Measurements from ENCODE around the gene CCDC187. TPM values are rescaled to one million over a fixed set of nuclear protein-coding genes. Genes with fewer than 3 reads are reported as not detected.

CCDC187 gene
- total RNA-seq, 2 donors from 2014 or later = 0.04 to 0.09 TPM

- DNase-seq = no peak
- Mint-ChIP-seq H3K27ac (no peak overlapping the region), H3K4me3 (no peak overlapping the region), H3K27me3 (ENCODE audit: insufficient read depth) (no peaks in the 10 kb centered on the region), H3K4me1 (no peaks in the 10 kb centered on the region), H3K9me3 (peaks cover 6% of the 10 kb centered on the region), H3K36me3 (ENCODE audit: low read depth) (no peaks in the 10 kb centered on the region)
- H3K27me3 ChIP-seq (ENCODE audit: control insufficient read depth, insufficient read depth, low read length, poor library complexity, severe bottlenecking) = no peaks in the 10 kb centered on the region
- no peaks in the 10 kb centered on the region for H3K4me1 ChIP-seq (ENCODE audit: control insufficient read depth, insufficient read depth, low read length)
- no peaks in the 10 kb centered on the region for H3K36me3 ChIP-seq (ENCODE audit: control insufficient read depth, insufficient read depth, low read length)
- TF ChIP-seq CTCF (conservative IDR thresholded peaks at IDR 0.05) = no peak
- no peak overlapping the region for H3K4me3 ChIP-seq (ENCODE audit: low read length)
- H3K9ac ChIP-seq (ENCODE audit: extremely low read depth, low read length, poor library complexity, severe bottlenecking) = no peak overlapping the region
- peaks cover 4% of the 10 kb centered on the region for H3K9me3 ChIP-seq (ENCODE audit: control insufficient read depth, low read length)
- WGBS, 2 experiments (ENCODE audit: insufficient coverage in 1 of 2, insufficient read length in 1 of 2) = 89 to 93% methylated on average over 2 to 5 of the region's 5 CpGs
- H3K27ac ChIP-seq (ENCODE audit: low read depth, low read length) = no peak overlapping the region
These were observed 5.9 kb upstream of the CCDC187 start for GRCh38 chr9:136309806-136310220.

GRCh38 chr9:136309101-136309801, 5.4 kb upstream of the CCDC187 start:
- DNase-seq = no peak
- Histone ChIP-seq H3K9ac (ENCODE audit: extremely low read depth, low read length, poor library complexity, severe bottlenecking) (no peak overlapping the region), H3K4me3 (ENCODE audit: low read length) (no peak overlapping the region), H3K36me3 (ENCODE audit: control insufficient read depth, insufficient read depth, low read length) (no peaks in the 10 kb centered on the region), H3K27me3 (ENCODE audit: control insufficient read depth, insufficient read depth, low read length, poor library complexity, severe bottlenecking) (no peaks in the 10 kb centered on the region), H3K27ac (ENCODE audit: low read depth, low read length) (no peak overlapping the region), H3K4me1 (ENCODE audit: control insufficient read depth, insufficient read depth, low read length) (no peaks in the 10 kb centered on the region), H3K9me3 (ENCODE audit: control insufficient read depth, low read length) (no peaks in the 10 kb centered on the region)
- Mint-ChIP-seq H3K36me3 (ENCODE audit: low read depth) (no peaks in the 10 kb centered on the region), H3K4me3 (no peak overlapping the region), H3K27me3 (ENCODE audit: insufficient read depth) (no peaks in the 10 kb centered on the region), H3K4me1 (no peaks in the 10 kb centered on the region), H3K27ac (no peak overlapping the region), H3K9me3 (no peaks in the 10 kb centered on the region)
- no peak for TF ChIP-seq CTCF (conservative IDR thresholded peaks at IDR 0.05)
- 82 to 88% methylated on average over 10 to 22 of the region's 22 CpGs for WGBS, 2 experiments (ENCODE audit: insufficient coverage in 1 of 2, insufficient read length in 1 of 2)

GRCh38 chr9:136308702-136309053, 4.8 kb upstream of the CCDC187 start:
- TF ChIP-seq CTCF (conservative IDR thresholded peaks at IDR 0.05) = no peak
- Mint-ChIP-seq H3K36me3 (ENCODE audit: low read depth) (no peaks in the 10 kb centered on the region), H3K27ac (no peak overlapping the region)

More at GRCh38 chr9:136308702-136309053, 4.8 kb upstream of the CCDC187 start:
- Mint-ChIP-seq H3K4me1 (no peaks in the 10 kb centered on the region), H3K27me3 (ENCODE audit: insufficient read depth) (no peaks in the 10 kb centered on the region), H3K9me3 (no peaks in the 10 kb centered on the region), H3K4me3 (no peak overlapping the region)
- no peak overlapping the region for H3K9ac ChIP-seq (ENCODE audit: extremely low read depth, low read length, poor library complexity, severe bottlenecking)
- no peaks in the 10 kb centered on the region for H3K9me3 ChIP-seq (ENCODE audit: control insufficient read depth, low read length)
- no peak overlapping the region for H3K4me3 ChIP-seq (ENCODE audit: low read length)
- no peaks in the 10 kb centered on the region for H3K36me3 ChIP-seq (ENCODE audit: control insufficient read depth, insufficient read depth, low read length)
- no peak for DNase-seq
- no peaks in the 10 kb centered on the region for H3K4me1 ChIP-seq (ENCODE audit: control insufficient read depth, insufficient read depth, low read length)
- no peak overlapping the region for H3K27ac ChIP-seq (ENCODE audit: low read depth, low read length)
- H3K27me3 ChIP-seq (ENCODE audit: control insufficient read depth, insufficient read depth, low read length, poor library complexity, severe bottlenecking) = no peaks in the 10 kb centered on the region

All from endodermal cell (in vitro differentiated cells).